ENCODE data around the gene THSD7B. TPM values are rescaled to one million over a fixed set of nuclear protein-coding genes. Genes with fewer than 3 reads are reported as not detected.

Gene THSD7B
- total and polyA plus RNA-seq, 2 of the 8 experiments (the other 6 are each of a cell fraction or from before 2014, with no cell fraction given): 0.60 to 2.9 TPM

DNA sequence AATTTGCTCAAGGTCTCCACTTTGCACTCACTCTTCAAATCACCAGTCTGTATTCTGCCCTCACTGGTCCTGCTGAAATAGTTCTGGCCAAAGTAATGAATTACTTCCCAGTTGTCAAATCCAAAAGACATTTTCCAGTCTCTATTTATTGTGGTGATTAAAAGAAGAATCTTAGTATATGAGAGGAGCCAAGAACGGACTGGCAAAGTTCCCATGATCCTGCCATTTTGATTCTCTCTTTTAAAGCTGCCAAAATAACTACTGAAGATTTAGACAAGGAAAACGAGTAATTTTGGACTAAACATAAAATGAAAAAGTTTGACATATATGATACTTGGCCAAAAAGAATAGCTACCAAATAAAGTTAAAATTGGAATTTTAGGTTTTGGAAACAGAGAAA lies 12.0 kb downstream of the THSD7B start:
- WGBS, 2 experiments (ENCODE audit: extremely low coverage in 1 of 2, insufficient coverage in 1 of 2, insufficient read length in 1 of 2, insufficient replicate concordance in 2 of 2, low coverage in 1 of 2, low lambda C conversion rate in 2 of 2, missing lambda C conversion rate in 1 of 2): 95% methylated on average over 2 of the region's 2 CpGs; no CpG with 5 or more reads in 1 of the 2 experiments
- no peak for FAIRE-seq
- H3K18ac ChIP-seq (ENCODE audit: extremely low read depth, low read length): no peak overlapping the region
- TF ChIP-seq HDAC6 (IDR thresholded peaks at IDR 0.05; ENCODE audit: low read depth, low read length) (no peak), SRF (IDR thresholded peaks at IDR 0.05; ENCODE audit: low read depth, low read length) (no peak), POLR2A (IDR thresholded peaks at IDR 0.05; ENCODE audit: control extremely low read depth in 1 of 2, low read depth in 2 of 2, low read length in 2 of 2) (no peak), CBX8 (IDR thresholded peaks at IDR 0.05; ENCODE audit: borderline replicate concordance, low read depth, low read length) (no peak), CREB1 (IDR thresholded peaks at IDR 0.05) (no peak), NANOG (IDR thresholded peaks at IDR 0.05; ENCODE audit: insufficient read depth, low read depth, low read length, poor library complexity, severe bottlenecking) (no peak), BCL11A (IDR thresholded peaks at IDR 0.05; ENCODE audit: low read depth in 2 of 2, low read length in 2 of 2) (no peak), ASH2L (IDR thresholded peaks at IDR 0.05; ENCODE audit: low read length) (no peak), YY1 (IDR thresholded peaks at IDR 0.05; ENCODE audit: low read depth, low read length) (no peak), RBBP5 (IDR thresholded peaks at IDR 0.05; ENCODE audit: borderline replicate concordance, low read depth, low read length) (no peak), JUN (IDR thresholded peaks at IDR 0.05; ENCODE audit: low read depth, low read length) (no peak), RXRA (IDR thresholded peaks at IDR 0.05; ENCODE audit: insufficient read depth, low read depth, low read length) (no peak), BRCA1 (IDR thresholded peaks at IDR 0.05; ENCODE audit: low read depth, low read length) (no peak)
- TF ChIP-seq, protein P1, sequence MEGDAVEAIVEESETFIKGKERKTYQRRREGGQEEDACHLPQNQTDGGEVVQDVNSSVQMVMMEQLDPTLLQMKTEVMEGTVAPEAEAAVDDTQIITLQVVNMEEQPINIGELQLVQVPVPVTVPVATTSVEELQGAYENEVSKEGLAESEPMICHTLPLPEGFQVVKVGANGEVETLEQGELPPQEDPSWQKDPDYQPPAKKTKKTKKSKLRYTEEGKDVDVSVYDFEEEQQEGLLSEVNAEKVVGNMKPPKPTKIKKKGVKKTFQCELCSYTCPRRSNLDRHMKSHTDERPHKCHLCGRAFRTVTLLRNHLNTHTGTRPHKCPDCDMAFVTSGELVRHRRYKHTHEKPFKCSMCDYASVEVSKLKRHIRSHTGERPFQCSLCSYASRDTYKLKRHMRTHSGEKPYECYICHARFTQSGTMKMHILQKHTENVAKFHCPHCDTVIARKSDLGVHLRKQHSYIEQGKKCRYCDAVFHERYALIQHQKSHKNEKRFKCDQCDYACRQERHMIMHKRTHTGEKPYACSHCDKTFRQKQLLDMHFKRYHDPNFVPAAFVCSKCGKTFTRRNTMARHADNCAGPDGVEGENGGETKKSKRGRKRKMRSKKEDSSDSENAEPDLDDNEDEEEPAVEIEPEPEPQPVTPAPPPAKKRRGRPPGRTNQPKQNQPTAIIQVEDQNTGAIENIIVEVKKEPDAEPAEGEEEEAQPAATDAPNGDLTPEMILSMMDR (IDR thresholded peaks at IDR 0.05; ENCODE audit: control extremely low read depth in 1 of 3, insufficient read depth in 1 of 3, low read depth in 1 of 3, low read length in 3 of 3): no peak

More for the DNA sequence above, 12.0 kb downstream of the THSD7B start:
- no peak overlapping the region for H2AK5ac ChIP-seq (ENCODE audit: low read depth, low read length)
- no peak overlapping the region for H3K23ac ChIP-seq (ENCODE audit: insufficient read length)
- no peaks in the 10 kb centered on the region for H3K79me1 ChIP-seq (ENCODE audit: low read depth, low read length)
- H2BK15ac ChIP-seq (ENCODE audit: low read length): no peak overlapping the region
- H3K27me3 ChIP-seq (replicated peaks in 1 of 4; ENCODE audit: control insufficient read depth in 3 of 4, extremely low read depth in 1 of 4, insufficient read depth in 3 of 4, low read length in 3 of 4): no peaks in the 10 kb centered on the region
- H4K5ac ChIP-seq (ENCODE audit: insufficient read length, low read depth, low read length): no peak overlapping the region
- H3K9ac ChIP-seq (replicated peaks in 1 of 4; ENCODE audit: extremely low read depth in 1 of 4, low read depth in 3 of 4, low read length in 3 of 4): no peak overlapping the region
- no peak overlapping the region for H2BK5ac ChIP-seq (ENCODE audit: low read depth, low read length)
- DNase-seq (ENCODE audit: low read depth in 1 of 2, low spot score in 2 of 2): no peak
- H3K36me3 ChIP-seq (ENCODE audit: control insufficient read depth in 2 of 4, insufficient read depth in 4 of 4, low read length in 3 of 4): no peaks in the 10 kb centered on the region
- no peaks in the 10 kb centered on the region for H4K20me1 ChIP-seq (replicated peaks in 1 of 2; ENCODE audit: control insufficient read depth in 1 of 2, insufficient read depth in 2 of 2, low read length in 2 of 2)
- CTCF ChIA-PET (ENCODE audit: partially characterized antibody): interaction anchor here (1.0 kb wide), 1 partner anchor 11 kb away, joined by 3 read pairs; no protein-coding TSS in a partner anchor
- no peak overlapping the region for H2BK12ac ChIP-seq (ENCODE audit: low read depth, low read length)
- no peaks in the 10 kb centered on the region for H3K4me1 ChIP-seq (replicated peaks in 1 of 4; ENCODE audit: control insufficient read depth in 3 of 4, insufficient read depth in 4 of 4, low read length in 3 of 4)
- no peaks in the 10 kb centered on the region for H3K23me2 ChIP-seq (ENCODE audit: low read depth, low read length)
- H4K8ac ChIP-seq (ENCODE audit: extremely low read depth, insufficient read depth, low read length): no peak overlapping the region
- no peak overlapping the region for H2BK20ac ChIP-seq (ENCODE audit: low read length)
- H3K4me3 ChIP-seq (ENCODE audit: extremely low read depth in 1 of 4, insufficient read depth in 2 of 4, low read depth in 3 of 4, low read length in 4 of 4): no peak overlapping the region
- no peak overlapping the region for H2AFZ ChIP-seq (ENCODE audit: low read length)
- H3K56ac ChIP-seq (replicated peaks; ENCODE audit: insufficient read length, low read depth, low read length): no peak overlapping the region
- POLR2A ChIA-PET (ENCODE audit: partially characterized antibody): no interaction called here
- no peak overlapping the region for H3K27ac ChIP-seq (ENCODE audit: low read depth, low read length)
- H3K14ac ChIP-seq (ENCODE audit: insufficient read length): no peak overlapping the region
- H4K91ac ChIP-seq (replicated peaks; ENCODE audit: insufficient read length, low read length): no peak overlapping the region
- H3K4ac ChIP-seq (replicated peaks; ENCODE audit: insufficient read length, low read depth, low read length): no peak overlapping the region
- H3K79me2 ChIP-seq (ENCODE audit: control insufficient read depth in 1 of 2, insufficient read depth in 2 of 2, low read length in 2 of 2): no peaks in the 10 kb centered on the region
- no peaks in the 10 kb centered on the region for H3K9me3 ChIP-seq (ENCODE audit: insufficient read depth in 2 of 2, low read depth in 1 of 2, low read length in 1 of 2)
- H2BK120ac ChIP-seq (replicated peaks; ENCODE audit: low read depth, low read length): no peak overlapping the region
- no peak overlapping the region for H3K4me2 ChIP-seq (ENCODE audit: insufficient read depth in 1 of 2, low read depth in 2 of 2, low read length in 2 of 2)
